ENCODE data around the gene PHF5A.
A peak's percentile ranks its signal among the peaks of the same experiment; 100 is the strongest.

DNA sequence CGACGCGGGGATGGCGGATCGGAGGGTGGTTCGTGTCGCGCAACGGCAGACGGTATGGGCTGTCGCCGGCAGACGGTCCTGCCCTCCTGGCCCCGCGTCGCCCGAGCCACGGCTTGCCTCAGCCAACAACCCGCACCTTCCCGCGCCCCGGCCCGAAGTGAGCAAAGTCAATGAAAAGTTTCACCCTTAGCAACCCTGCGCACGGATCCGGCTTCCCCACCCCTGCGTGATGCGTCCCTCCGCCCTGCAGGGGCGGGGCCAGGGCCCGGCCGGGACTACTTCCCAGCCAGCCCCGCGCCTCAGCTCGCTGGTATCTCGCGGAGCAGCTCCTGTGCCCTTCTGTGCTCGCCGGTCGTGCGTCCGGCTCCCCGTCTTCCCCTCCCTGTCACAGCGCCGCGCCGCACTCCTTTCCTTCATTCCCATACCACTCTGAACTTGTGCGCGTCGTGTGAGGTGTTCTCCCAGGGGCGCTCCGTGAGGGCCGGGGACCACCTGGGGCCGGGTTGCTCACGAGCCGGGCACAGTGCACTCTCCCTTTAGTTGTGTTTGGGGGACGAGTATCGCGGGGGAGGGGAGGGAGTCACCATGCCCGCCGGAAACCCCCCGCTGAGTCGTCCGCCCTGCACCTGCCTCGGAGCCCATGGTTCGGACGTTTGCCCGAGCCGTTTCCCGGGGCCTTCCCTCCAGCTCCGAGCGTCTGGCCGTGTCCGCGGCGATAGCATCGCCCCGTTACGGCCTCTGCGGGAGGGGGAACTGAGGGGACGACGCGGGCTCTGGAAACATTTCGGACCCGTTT lies 21.7 kb downstream of the PHF5A start, which contains the start of gene TOB2:
- TF ChIP-seq POLR2A (IDR thresholded peaks at IDR 0.05; ENCODE audit: low read depth, low read length) (peak; percentile 99), POLR2AphosphoS5 (IDR thresholded peaks at IDR 0.05; ENCODE audit: low read depth, low read length) (peak; percentile 99), TAF1 (IDR thresholded peaks at IDR 0.05; ENCODE audit: borderline replicate concordance, low read depth, low read length) (peak; percentile 98)

Data from GM12892 (cell line).